Liver (tissue), 2 donors: Measurements from ENCODE around the gene ABCA4.

Experiments
- RAD21 ChIP-seq, 2 donors: IDR thresholded peaks; 2 replicates each; pipeline ENCODE4 v1.6.1; 2016; ENCODE audit warnings: antibody characterized with exemption in 2 of 2, mild to moderate bottlenecking in 2 of 2
- TF ChIP-seq, protein P1 (sequence below): IDR thresholded peaks from 2 replicates; pipeline ENCODE4 v1.6.1; 2016; ENCODE audit warnings: antibody characterized with exemption
- donor health status: healthy.

DNA sequence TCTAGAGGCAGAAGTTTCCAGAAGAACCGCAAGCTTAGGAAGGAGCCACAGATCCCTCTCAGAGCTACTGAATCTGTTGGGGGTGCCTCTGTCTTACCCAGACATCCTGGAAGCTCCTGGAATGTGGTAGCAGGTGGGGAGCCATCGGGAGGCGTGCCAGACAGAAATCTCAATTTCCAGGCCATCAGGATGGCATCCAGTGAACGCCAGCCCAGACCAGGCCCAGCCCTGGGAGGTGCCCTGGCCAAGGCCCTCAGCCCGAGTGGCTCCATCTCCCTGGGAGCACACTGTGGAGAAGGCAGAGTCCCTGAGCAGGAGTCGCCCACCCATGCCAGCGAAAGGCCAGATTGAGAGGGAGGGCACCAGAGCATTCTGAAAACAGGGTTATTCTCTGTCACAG is 2.5 kb downstream of the ABCA4 start:
- TF ChIP-seq, protein P1, sequence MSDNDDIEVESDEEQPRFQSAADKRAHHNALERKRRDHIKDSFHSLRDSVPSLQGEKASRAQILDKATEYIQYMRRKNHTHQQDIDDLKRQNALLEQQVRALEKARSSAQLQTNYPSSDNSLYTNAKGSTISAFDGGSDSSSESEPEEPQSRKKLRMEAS, result no peak
- no peak for TF ChIP-seq RAD21 (IDR thresholded peaks at IDR 0.05)
